Activated T-cell treated with anti-CD3 and anti-CD28 coated beads, Interleukin-2, amount 50 U/mL, for 24 hours (primary cell): ENCODE data around the gene GTF3C2.
A peak's percentile ranks its signal among the peaks of the same experiment; 100 is the strongest.

ENCODE experiments used
- DNase-seq: peaks from one replicate; pipeline ENCODE4 v3.0.0-alpha.2; 2020
- H3K27ac Mint-ChIP-seq: 2 replicates; pipeline ENCODE4 v1.8.0; 2020; ENCODE audit warnings: mild to moderate bottlenecking, mixed read lengths
- H3K27me3 Mint-ChIP-seq: 2 replicates; pipeline ENCODE4 v1.8.0; 2020; ENCODE audit warnings: mixed read lengths
- H3K36me3 Mint-ChIP-seq: 2 replicates; pipeline ENCODE4 v1.8.0; 2020; ENCODE audit warnings: low read depth, mixed read lengths
- H3K4me1 Mint-ChIP-seq: 2 replicates; pipeline ENCODE4 v1.8.0; 2020; ENCODE audit warnings: low read depth, mixed read lengths
- H3K4me3 Mint-ChIP-seq: 2 replicates; pipeline ENCODE4 v1.8.0; 2020; ENCODE audit warnings: mild to moderate bottlenecking, moderate library complexity, mixed read lengths
- H3K9me3 Mint-ChIP-seq: 2 replicates; pipeline ENCODE4 v1.8.0; 2020; ENCODE audit warnings: mixed read lengths

Gene GTF3C2, protein sequence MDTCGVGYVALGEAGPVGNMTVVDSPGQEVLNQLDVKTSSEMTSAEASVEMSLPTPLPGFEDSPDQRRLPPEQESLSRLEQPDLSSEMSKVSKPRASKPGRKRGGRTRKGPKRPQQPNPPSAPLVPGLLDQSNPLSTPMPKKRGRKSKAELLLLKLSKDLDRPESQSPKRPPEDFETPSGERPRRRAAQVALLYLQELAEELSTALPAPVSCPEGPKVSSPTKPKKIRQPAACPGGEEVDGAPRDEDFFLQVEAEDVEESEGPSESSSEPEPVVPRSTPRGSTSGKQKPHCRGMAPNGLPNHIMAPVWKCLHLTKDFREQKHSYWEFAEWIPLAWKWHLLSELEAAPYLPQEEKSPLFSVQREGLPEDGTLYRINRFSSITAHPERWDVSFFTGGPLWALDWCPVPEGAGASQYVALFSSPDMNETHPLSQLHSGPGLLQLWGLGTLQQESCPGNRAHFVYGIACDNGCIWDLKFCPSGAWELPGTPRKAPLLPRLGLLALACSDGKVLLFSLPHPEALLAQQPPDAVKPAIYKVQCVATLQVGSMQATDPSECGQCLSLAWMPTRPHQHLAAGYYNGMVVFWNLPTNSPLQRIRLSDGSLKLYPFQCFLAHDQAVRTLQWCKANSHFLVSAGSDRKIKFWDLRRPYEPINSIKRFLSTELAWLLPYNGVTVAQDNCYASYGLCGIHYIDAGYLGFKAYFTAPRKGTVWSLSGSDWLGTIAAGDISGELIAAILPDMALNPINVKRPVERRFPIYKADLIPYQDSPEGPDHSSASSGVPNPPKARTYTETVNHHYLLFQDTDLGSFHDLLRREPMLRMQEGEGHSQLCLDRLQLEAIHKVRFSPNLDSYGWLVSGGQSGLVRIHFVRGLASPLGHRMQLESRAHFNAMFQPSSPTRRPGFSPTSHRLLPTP

GRCh38 chr2:27356382-27357181 is at the start of gene GTF3C2:
GTF3C2 (minus strand) TSS chr2:27356764; CDS start chr2:27343554, 13,210 bp downstream.
- H3K36me3 Mint-ChIP-seq: peaks cover 51% of the 10 kb centered on the region
- H3K4me1 Mint-ChIP-seq: peaks cover 57% of the 10 kb centered on the region
- DNase-seq: peak; percentile 93
- no peaks in the 10 kb centered on the region for H3K27me3 Mint-ChIP-seq
- H3K4me3 Mint-ChIP-seq: peak within 1 kb of the TSS; percentile 91
- peak within 1 kb of the TSS; percentile 98 for H3K27ac Mint-ChIP-seq
- no peaks in the 10 kb centered on the region for H3K9me3 Mint-ChIP-seq

- H3K27ac Mint-ChIP-seq: peak overlapping the region; percentile 62
- peaks cover 58% of the 10 kb centered on the region for H3K4me1 Mint-ChIP-seq
- H3K9me3 Mint-ChIP-seq: no peaks in the 10 kb centered on the region
- DNase-seq: no peak
- no peaks in the 10 kb centered on the region for H3K27me3 Mint-ChIP-seq
- no peak overlapping the region for H3K4me3 Mint-ChIP-seq
- H3K36me3 Mint-ChIP-seq: peaks cover 81% of the 10 kb centered on the region
These were observed 44.0 kb upstream of the GTF3C2 start for GRCh38 chr2:27400348-27401135.

GRCh38 chr2:27398962-27399361 is 42.4 kb upstream of the GTF3C2 start:
- no peak overlapping the region for H3K27ac Mint-ChIP-seq
- no peaks in the 10 kb centered on the region for H3K9me3 Mint-ChIP-seq
- DNase-seq: no peak
- peaks cover 72% of the 10 kb centered on the region for H3K36me3 Mint-ChIP-seq
- no peak overlapping the region for H3K4me3 Mint-ChIP-seq
- H3K4me1 Mint-ChIP-seq: peaks cover 53% of the 10 kb centered on the region
- no peaks in the 10 kb centered on the region for H3K27me3 Mint-ChIP-seq

GRCh38 chr2:27393225-27393624 is 36.7 kb upstream of the GTF3C2 start:
- Mint-ChIP-seq H3K27ac (no peak overlapping the region), H3K4me1 (peaks cover 48% of the 10 kb centered on the region), H3K36me3 (peaks cover 75% of the 10 kb centered on the region), H3K27me3 (no peaks in the 10 kb centered on the region), H3K9me3 (no peaks in the 10 kb centered on the region), H3K4me3 (no peak overlapping the region)
- DNase-seq: no peak

- H3K4me3 Mint-ChIP-seq: no peak overlapping the region
- no peaks in the 10 kb centered on the region for H3K27me3 Mint-ChIP-seq
- H3K36me3 Mint-ChIP-seq: peaks cover 72% of the 10 kb centered on the region
- no peaks in the 10 kb centered on the region for H3K9me3 Mint-ChIP-seq
- peak overlapping the region; percentile 75 for H3K27ac Mint-ChIP-seq
- no peak for DNase-seq
- H3K4me1 Mint-ChIP-seq: peaks cover 32% of the 10 kb centered on the region
These were observed 34.5 kb upstream of the GTF3C2 start for GRCh38 chr2:27390822-27391679.

- Mint-ChIP-seq H3K27me3 (no peaks in the 10 kb centered on the region), H3K4me1 (peaks cover 45% of the 10 kb centered on the region), H3K36me3 (peaks cover 96% of the 10 kb centered on the region), H3K4me3 (peak overlapping the region; percentile 86), H3K27ac (peak overlapping the region; percentile 97), H3K9me3 (no peaks in the 10 kb centered on the region)
- DNase-seq: no peak
These were observed 25.1 kb upstream of the GTF3C2 start for GRCh38 chr2:27381577-27382181.

- H3K36me3 Mint-ChIP-seq: peaks cover 97% of the 10 kb centered on the region
- H3K27ac Mint-ChIP-seq: peak within 1 kb of the TSS; percentile 97
- peak; percentile 92 for DNase-seq
- peaks cover 45% of the 10 kb centered on the region for H3K4me1 Mint-ChIP-seq
- peak within 1 kb of the TSS; percentile 86 for H3K4me3 Mint-ChIP-seq
- no peaks in the 10 kb centered on the region for H3K9me3 Mint-ChIP-seq
- no peaks in the 10 kb centered on the region for H3K27me3 Mint-ChIP-seq
These were observed 24.3 kb upstream of the GTF3C2 start, which contains the start of gene ZNF513 for GRCh38 chr2:27380626-27381545. ZNF513 (minus strand) TSS chr2:27380734; CDS start chr2:27380526, 208 bp downstream.

DNA sequence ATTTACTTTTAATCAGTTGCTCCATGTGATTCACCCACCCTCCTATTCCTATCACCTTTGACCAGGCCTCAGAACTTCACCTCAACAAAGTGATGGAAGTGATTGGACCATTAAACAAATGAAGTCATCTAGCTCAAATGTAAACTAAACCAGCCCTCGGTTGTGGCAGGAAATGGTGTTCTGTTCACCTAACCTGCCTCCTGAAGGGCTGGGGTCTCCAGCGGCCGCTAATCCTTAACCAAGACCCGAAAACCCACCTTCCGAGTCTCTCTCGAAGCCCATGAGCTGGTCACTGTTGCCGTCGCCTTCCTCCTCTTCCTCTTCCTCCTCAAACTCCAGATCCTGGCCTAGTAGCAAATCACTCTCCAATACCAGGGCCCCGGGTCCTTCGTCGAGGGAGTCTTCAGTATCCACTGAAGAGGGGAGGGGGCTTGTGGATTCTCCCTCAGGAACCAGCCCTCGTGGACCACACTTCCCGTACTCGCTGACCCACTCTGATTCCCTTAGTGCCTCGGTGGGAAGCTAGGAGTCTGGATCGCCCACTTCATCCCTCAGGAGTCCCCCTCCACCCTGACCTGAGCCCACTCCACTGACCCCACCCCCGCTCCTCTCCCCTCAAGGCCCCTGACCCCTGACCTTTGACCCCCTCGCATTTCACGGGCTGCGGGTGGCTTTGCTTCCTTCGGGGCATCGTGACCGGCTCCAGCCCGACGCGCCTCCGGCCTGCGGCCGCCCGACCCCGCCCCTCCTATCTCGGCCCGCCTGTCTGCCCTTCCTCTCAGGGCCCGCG is 23.5 kb upstream of the GTF3C2 start:
- Mint-ChIP-seq H3K36me3 (peaks cover 97% of the 10 kb centered on the region), H3K27ac (peak overlapping the region; percentile 95), H3K9me3 (no peaks in the 10 kb centered on the region), H3K27me3 (no peaks in the 10 kb centered on the region), H3K4me3 (peak overlapping the region; percentile 86), H3K4me1 (peaks cover 42% of the 10 kb centered on the region)
- DNase-seq: no peak

- Mint-ChIP-seq H3K27me3 (no peaks in the 10 kb centered on the region), H3K4me3 (peak overlapping the region; percentile 86), H3K9me3 (no peaks in the 10 kb centered on the region), H3K4me1 (peaks cover 44% of the 10 kb centered on the region), H3K36me3 (peaks cover 97% of the 10 kb centered on the region), H3K27ac (peak overlapping the region; percentile 95)
- DNase-seq: no peak
These were observed 22.8 kb upstream of the GTF3C2 start for GRCh38 chr2:27379383-27379835.

DNA sequence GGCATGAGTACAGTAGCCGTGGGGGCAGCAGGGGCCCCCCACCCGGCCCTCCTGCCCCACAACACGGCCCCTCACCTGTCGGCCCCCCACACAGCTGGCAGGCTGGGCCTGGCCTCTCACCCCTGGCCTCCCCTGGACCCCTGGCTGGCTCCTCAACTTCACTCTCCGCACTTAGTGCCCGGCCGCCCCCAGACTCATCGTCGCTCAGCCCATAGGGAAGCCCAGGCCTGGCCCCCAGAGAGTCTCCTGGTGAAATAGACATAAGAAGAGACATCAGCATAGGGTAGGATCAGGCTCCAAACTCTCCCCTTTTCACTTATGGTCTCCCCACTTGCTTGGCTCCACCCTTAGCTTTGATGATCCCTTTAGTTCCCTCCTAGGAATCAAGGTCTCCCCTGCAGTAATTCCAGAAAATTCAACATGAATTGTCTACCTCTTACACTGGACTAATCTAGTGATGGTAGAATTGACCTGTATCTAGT is 22.3 kb upstream of the GTF3C2 start:
- peaks cover 97% of the 10 kb centered on the region for H3K36me3 Mint-ChIP-seq

More for the DNA sequence above, 22.3 kb upstream of the GTF3C2 start:
- no peaks in the 10 kb centered on the region for H3K9me3 Mint-ChIP-seq
- H3K4me3 Mint-ChIP-seq: peak overlapping the region; percentile 86
- peaks cover 43% of the 10 kb centered on the region for H3K4me1 Mint-ChIP-seq
- H3K27me3 Mint-ChIP-seq: no peaks in the 10 kb centered on the region
- peak overlapping the region; percentile 95 for H3K27ac Mint-ChIP-seq
- no peak for DNase-seq
